Caco-2 (cell line): ENCODE measurements around the gene PPP1R18. TPM values are rescaled to one million over a fixed set of nuclear protein-coding genes. Genes with fewer than 3 reads are reported as not detected.

Source experiments
- BruUV-seq: library from RNA; stranded (reverse); fragments of 400-500 nt; replicated peaks from 2 replicates; lab custom pipeline; 2021; lab: Mats Ljungman, UMichigan
- CTCF ChIA-PET: fragments of 300-600 bp; sonication (Branson Sonifier 250); formaldehyde crosslinking; loops from one replicate; lab custom pipeline; 2022; ENCODE audit warnings: antibody characterized with exemption; lab: Charles Lee
- POLR2A ChIA-PET: fragments of 300-600 bp; sonication (Branson Sonifier 250); formaldehyde crosslinking; loops from one replicate; lab custom pipeline; 2022; ENCODE audit warnings: antibody characterized with exemption; lab: Charles Lee
- DNase-seq, 2 experiments: peaks; one replicate each; pipeline versions ENCODE4 v3.0.0 to v3.0.0-alpha.2; 2020 to 2022
- H3K27me3 ChIP-seq: replicated peaks from 2 replicates; pipeline ENCODE4 v1.6.0; 2011; ENCODE audit warnings: low read length; ENCODE audit not compliant: control insufficient read depth, insufficient read depth
- H3K36me3 ChIP-seq: 2 replicates; pipeline ENCODE4 v1.5.1; 2011; ENCODE audit warnings: low read length; ENCODE audit not compliant: control insufficient read depth, insufficient read depth
- H3K4me1 ChIP-seq: fragments of 250-450 bp; sonication (Bioruptor Pico); 2 replicates; pipeline ENCODE4 v1.5.1; 2020; ENCODE audit warnings: mild to moderate bottlenecking
- H3K4me3 ChIP-seq: 2 replicates; pipeline ENCODE4 v1.5.1; 2011; ENCODE audit warnings: low read depth, mild to moderate bottlenecking, control low read depth, low read length
- H3K9me3 ChIP-seq: fragments of 250-450 bp; sonication (Bioruptor Pico); 2 replicates; pipeline ENCODE4 v1.5.1; 2020; ENCODE audit warnings: mild to moderate bottlenecking, moderate library complexity
- H3K27ac Mint-ChIP-seq: one replicate; pipeline ENCODE4 v1.8.0; 2022; ENCODE audit warnings: mixed read lengths; ENCODE audit not compliant: unreplicated experiment
- H3K27me3 Mint-ChIP-seq: one replicate; pipeline ENCODE4 v1.8.0; 2022; ENCODE audit warnings: mixed read lengths; ENCODE audit not compliant: insufficient read depth, unreplicated experiment
- H3K36me3 Mint-ChIP-seq: one replicate; pipeline ENCODE4 v1.8.0; 2022; ENCODE audit warnings: mild to moderate bottlenecking, mixed read lengths; ENCODE audit not compliant: insufficient read depth, unreplicated experiment
- H3K4me1 Mint-ChIP-seq: one replicate; pipeline ENCODE4 v1.8.0; 2022; ENCODE audit warnings: low read depth, mixed read lengths; ENCODE audit not compliant: unreplicated experiment
- H3K4me3 Mint-ChIP-seq: one replicate; pipeline ENCODE4 v1.8.0; 2022; ENCODE audit warnings: mild to moderate bottlenecking, moderate library complexity, mixed read lengths; ENCODE audit not compliant: unreplicated experiment
- H3K9me3 Mint-ChIP-seq: one replicate; pipeline ENCODE4 v1.8.0; 2022; ENCODE audit warnings: mixed read lengths; ENCODE audit not compliant: unreplicated experiment
- intact Hi-C: fragments of 100-400 bp; cut with micrococcal nuclease; formaldehyde crosslinking; loops from one replicate; pipeline ENCODE4 v1.10.0; 2022; ENCODE audit not compliant: unreplicated experiment
- total RNA-seq: library from RNA; stranded (reverse); gene quantifications from 2 replicates; pipeline ENCODE4 v1.2.3, GENCODE V29; 2022
- TF ChIP-seq, protein P1 (sequence below), 2 experiments: fragments of 200-600 bp in 1 of 2; IDR thresholded peaks; 1 replicate in 1 of 2; 2 replicates in 1 of 2; pipeline versions ENCODE4 v1.5.1 to v1.8.0; 2011 to 2022; ENCODE audit warnings: antibody characterized with exemption in 1 of 2, control low read depth in 1 of 2, inconsistent platforms in 1 of 2, low read depth in 1 of 2, low read length in 1 of 2, mild to moderate bottlenecking in 1 of 2, moderate library complexity in 1 of 2; ENCODE audit not compliant: insufficient read depth in 1 of 2, severe bottlenecking in 1 of 2, unreplicated experiment in 1 of 2

The PPP1R18 gene
- total RNA-seq, 1 experiment from 2014 or later = 6.6 TPM

DNA sequence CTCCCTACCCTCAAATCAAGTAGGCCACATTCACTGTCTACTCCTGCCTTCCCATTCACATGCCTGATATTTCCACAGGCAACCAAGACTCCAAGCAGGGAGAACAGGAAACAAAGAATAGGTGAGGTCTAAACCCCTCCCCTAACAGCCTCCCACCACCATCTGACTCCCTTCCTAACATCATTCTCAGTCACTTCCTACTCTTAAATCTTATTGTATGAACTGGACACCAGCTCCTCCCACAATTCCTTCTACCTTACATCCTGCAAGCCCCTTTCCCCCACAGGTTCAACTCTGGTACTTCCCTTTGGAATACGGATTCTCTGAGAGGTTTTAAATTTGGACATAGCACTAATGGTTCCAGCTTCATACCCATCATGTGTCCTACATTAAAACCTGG lies 40.5 kb downstream of the PPP1R18 start:
- Histone ChIP-seq H3K4me3 (no peak overlapping the region), H3K9me3 (no peaks in the 10 kb centered on the region), H3K27me3 (no peaks in the 10 kb centered on the region), H3K4me1 (peaks cover 4% of the 10 kb centered on the region; the same call in 1 of the 2 replicates), H3K36me3 (peaks cover 2% of the 10 kb centered on the region)
- Mint-ChIP-seq H3K27ac (peak overlapping the region; percentile 67), H3K27me3 (no peaks in the 10 kb centered on the region), H3K36me3 (peaks cover 49% of the 10 kb centered on the region), H3K9me3 (no peaks in the 10 kb centered on the region), H3K4me1 (peaks cover 22% of the 10 kb centered on the region), H3K4me3 (peak overlapping the region; percentile 82)
- ChIA-PET CTCF (no interaction called here), POLR2A (interaction anchor here (1.1 kb wide), 1 partner anchor 75 kb away, joined by 3 read pairs; the partner anchor contains the start of gene ABCF1)
- intact Hi-C loops = loop anchor here (2.0 kb wide), 2 partner anchors 27 to 77 kb away; partner anchors contain the start of gene DHX16
- no TSS peak for BruUV-seq
- TF ChIP-seq, protein P1, sequence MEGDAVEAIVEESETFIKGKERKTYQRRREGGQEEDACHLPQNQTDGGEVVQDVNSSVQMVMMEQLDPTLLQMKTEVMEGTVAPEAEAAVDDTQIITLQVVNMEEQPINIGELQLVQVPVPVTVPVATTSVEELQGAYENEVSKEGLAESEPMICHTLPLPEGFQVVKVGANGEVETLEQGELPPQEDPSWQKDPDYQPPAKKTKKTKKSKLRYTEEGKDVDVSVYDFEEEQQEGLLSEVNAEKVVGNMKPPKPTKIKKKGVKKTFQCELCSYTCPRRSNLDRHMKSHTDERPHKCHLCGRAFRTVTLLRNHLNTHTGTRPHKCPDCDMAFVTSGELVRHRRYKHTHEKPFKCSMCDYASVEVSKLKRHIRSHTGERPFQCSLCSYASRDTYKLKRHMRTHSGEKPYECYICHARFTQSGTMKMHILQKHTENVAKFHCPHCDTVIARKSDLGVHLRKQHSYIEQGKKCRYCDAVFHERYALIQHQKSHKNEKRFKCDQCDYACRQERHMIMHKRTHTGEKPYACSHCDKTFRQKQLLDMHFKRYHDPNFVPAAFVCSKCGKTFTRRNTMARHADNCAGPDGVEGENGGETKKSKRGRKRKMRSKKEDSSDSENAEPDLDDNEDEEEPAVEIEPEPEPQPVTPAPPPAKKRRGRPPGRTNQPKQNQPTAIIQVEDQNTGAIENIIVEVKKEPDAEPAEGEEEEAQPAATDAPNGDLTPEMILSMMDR (IDR thresholded peaks at IDR 0.05; ENCODE audit: insufficient read depth in 1 of 2, low read depth in 1 of 2, low read length in 1 of 2, severe bottlenecking in 1 of 2, unreplicated experiment in 1 of 2) = no peak
- DNase-seq = no peak

DNA sequence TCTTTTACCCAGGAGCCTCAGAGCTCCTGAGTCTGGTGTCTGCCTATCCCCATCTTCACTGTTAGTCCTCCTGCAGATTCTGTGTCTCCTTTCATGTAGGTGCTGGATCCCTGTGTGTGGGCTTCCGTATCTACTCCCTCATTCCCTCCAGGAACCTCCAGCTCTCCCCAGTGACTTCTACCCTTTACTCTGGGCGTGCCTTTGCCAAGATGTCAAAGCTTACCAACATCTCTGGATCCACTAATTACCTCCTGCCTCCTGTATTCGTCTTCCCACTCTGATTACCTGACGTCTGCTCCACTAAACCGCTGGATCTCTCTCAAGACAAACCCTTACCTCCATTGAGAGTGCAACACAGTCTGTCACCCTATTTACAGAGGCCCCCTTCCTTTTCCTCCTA lies 41.7 kb downstream of the PPP1R18 start:
- Mint-ChIP-seq H3K4me3 (no peak overlapping the region), H3K4me1 (peaks cover 25% of the 10 kb centered on the region), H3K9me3 (no peaks in the 10 kb centered on the region), H3K36me3 (peaks cover 53% of the 10 kb centered on the region), H3K27ac (no peak overlapping the region), H3K27me3 (no peaks in the 10 kb centered on the region)
- intact Hi-C loops = no loop called here
- Histone ChIP-seq H3K4me3 (no peak overlapping the region), H3K36me3 (peaks cover 3% of the 10 kb centered on the region), H3K27me3 (no peaks in the 10 kb centered on the region), H3K9me3 (no peaks in the 10 kb centered on the region), H3K4me1 (peaks cover 4% of the 10 kb centered on the region; the same call in 1 of the 2 replicates)
- ChIA-PET POLR2A (interaction anchor here (0.6 kb wide), 1 partner anchor 177 kb away, joined by 4 read pairs; no protein-coding TSS in a partner anchor), CTCF (interaction anchor here (0.6 kb wide), 1 partner anchor 487 kb away, joined by 7 read pairs; no protein-coding TSS in a partner anchor)
- no peak for DNase-seq
- TF ChIP-seq, protein P1 (IDR thresholded peaks at IDR 0.05; ENCODE audit: insufficient read depth in 1 of 2, low read depth in 1 of 2, low read length in 1 of 2, severe bottlenecking in 1 of 2, unreplicated experiment in 1 of 2) = no peak
- BruUV-seq = no TSS peak

DNA sequence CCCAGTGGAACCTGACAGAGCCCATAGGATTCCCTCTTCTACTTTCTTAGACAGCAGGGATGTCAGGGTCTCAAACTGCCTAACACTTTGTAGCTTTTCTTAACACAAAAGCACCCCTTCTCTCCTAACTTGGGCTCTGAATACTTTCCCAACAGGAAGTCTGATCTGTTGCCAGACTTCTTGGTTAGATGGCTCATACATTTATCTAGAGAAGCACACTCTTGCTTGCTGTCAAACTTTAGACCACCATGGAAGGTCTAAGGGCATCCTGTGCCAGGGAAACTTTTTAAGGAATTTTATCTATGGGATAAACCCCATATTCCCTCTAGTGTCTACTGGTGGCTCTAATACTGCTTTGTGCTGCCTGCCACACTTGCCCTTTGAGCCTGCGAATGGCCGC lies 42.8 kb downstream of the PPP1R18 start:
- intact Hi-C loops = no loop called here
- peaks cover 4% of the 10 kb centered on the region; the same call in 1 of the 2 replicates for H3K4me1 ChIP-seq
- no peaks in the 10 kb centered on the region for H3K27me3 Mint-ChIP-seq
- TF ChIP-seq, protein P1 (IDR thresholded peaks at IDR 0.05; ENCODE audit: insufficient read depth in 1 of 2, low read depth in 1 of 2, low read length in 1 of 2, severe bottlenecking in 1 of 2, unreplicated experiment in 1 of 2) = no peak
- H3K36me3 Mint-ChIP-seq = peaks cover 53% of the 10 kb centered on the region
- no peak for DNase-seq
- no peaks in the 10 kb centered on the region for H3K9me3 ChIP-seq
- peaks cover 3% of the 10 kb centered on the region for H3K36me3 ChIP-seq
- H3K27ac Mint-ChIP-seq = peak overlapping the region; percentile 21
- no TSS peak for BruUV-seq
- H3K27me3 ChIP-seq = no peaks in the 10 kb centered on the region
- POLR2A ChIA-PET = interaction anchor here (0.6 kb wide), 1 partner anchor 29 kb away, joined by 3 read pairs; no protein-coding TSS in a partner anchor
- H3K4me3 Mint-ChIP-seq = no peak overlapping the region
- no peaks in the 10 kb centered on the region for H3K9me3 Mint-ChIP-seq
- CTCF ChIA-PET = no interaction called here
- peaks cover 25% of the 10 kb centered on the region for H3K4me1 Mint-ChIP-seq
- H3K4me3 ChIP-seq = no peak overlapping the region
